B cell (primary cell): Measurements from ENCODE around the gene PPP2R2C. TPM values are rescaled to one million over a fixed set of nuclear protein-coding genes. Genes with fewer than 3 reads are reported as not detected.

Source experiments
- ATAC-seq: fragments of 200-7000 bp; cut with Tn5 transposase; one replicate; pipeline ENCODE4 v1.10.0; 2021; ENCODE audit warnings: low read depth, mild to moderate bottlenecking, moderate number of reproducible peaks, moderate library complexity
- CTCF ChIA-PET: fragments of 350-600 bp; sonication (Branson Sonifier 250); formaldehyde crosslinking; loops from one replicate; lab custom pipeline; 2021; ENCODE audit warnings: antibody characterized with exemption, inconsistent platforms; lab: Charles Lee
- POLR2A ChIA-PET: fragments of 350-600 bp; sonication (Branson Sonifier 250); formaldehyde crosslinking; loops from one replicate; lab custom pipeline; 2021; ENCODE audit warnings: antibody characterized with exemption; lab: Charles Lee
- DNase-seq: peaks from one replicate; pipeline ENCODE4 v3.0.0; 2013
- H2AFZ ChIP-seq: 2 replicates; pipeline ENCODE4 v1.6.1; 2012; ENCODE audit warnings: mild to moderate bottlenecking, low read depth, low read length; ENCODE audit not compliant: insufficient read depth, poor library complexity, severe bottlenecking
- H3K27ac ChIP-seq, 2 donors: 1 replicate in 1 of 2; 2 replicates in 1 of 2; pipeline ENCODE4 v1.5.1; 2012 to 2013; ENCODE audit warnings: low read length in 2 of 2, mild to moderate bottlenecking in 2 of 2, moderate library complexity in 1 of 2
- H3K27me3 ChIP-seq, 4 experiments: fragments of 200-600 bp in 1 of 4; sonication (generic) in 1 of 4; replicated peaks in 1 of 4; 1 replicate in 2 of 4; 2 replicates in 2 of 4; pipeline versions ENCODE4 v1.6.1 to v1.7.0; 2013 to 2016; ENCODE audit warnings: low read length in 3 of 4, mild to moderate bottlenecking in 2 of 4, mixed read lengths in 1 of 4, moderate library complexity in 1 of 4; ENCODE audit not compliant: insufficient read depth in 4 of 4, control insufficient read depth in 3 of 4; ENCODE audit errors: control extremely low read depth in 1 of 4
- H3K36me3 ChIP-seq, 2 experiments: replicated peaks in 1 of 2; 1 replicate in 1 of 2; 2 replicates in 1 of 2; pipeline versions ENCODE4 v1.6.1 to v1.7.1; 2013; ENCODE audit warnings: low read length in 1 of 2; ENCODE audit not compliant: insufficient read depth in 2 of 2, control insufficient read depth in 1 of 2; ENCODE audit errors: control extremely low read depth in 1 of 2, extremely low read depth in 1 of 2
- H3K4me1 ChIP-seq, 2 donors: fragments of 200-600 bp in 1 of 2; sonication (generic) in 1 of 2; 1 replicate in 1 of 2; 2 replicates in 1 of 2; pipeline versions ENCODE4 v1.5.1 to v1.6.1; 2013 to 2017; ENCODE audit warnings: low read length in 2 of 2; ENCODE audit not compliant: control insufficient read depth in 2 of 2, insufficient read depth in 2 of 2
- H3K4me2 ChIP-seq: replicated peaks from 2 replicates; pipeline ENCODE3; 2012; ENCODE audit warnings: mild to moderate bottlenecking, low read depth, low read length; ENCODE audit not compliant: poor library complexity, severe bottlenecking
- H3K4me3 ChIP-seq, 5 experiments: fragments of 200-600 bp in 1 of 5; sonication (generic) in 1 of 5; 1 replicate in 3 of 5; 2 replicates in 2 of 5; pipeline versions ENCODE4 v1.5.1 to v1.7.0; 2011 to 2016; ENCODE audit warnings: low read length in 4 of 5, mild to moderate bottlenecking in 4 of 5, low read depth in 2 of 5, control low read depth in 1 of 5, moderate library complexity in 1 of 5; ENCODE audit not compliant: insufficient read depth in 1 of 5; ENCODE audit errors: control extremely low read depth in 1 of 5, extremely low read depth in 1 of 5
- H3K79me2 ChIP-seq: fragments of 200-600 bp; sonication (generic); one replicate; pipeline ENCODE4 v1.6.0; 2016; ENCODE audit warnings: low read length; ENCODE audit not compliant: control insufficient read depth, insufficient read depth
- H3K9ac ChIP-seq: fragments of 200-600 bp; sonication (generic); 2 replicates; pipeline ENCODE4 v1.6.1; 2017; ENCODE audit warnings: mild to moderate bottlenecking, low read length, moderate library complexity
- H3K9me3 ChIP-seq, 3 donors: one replicate each; pipeline versions ENCODE4 v1.6.1 to v1.7.1; 2013; ENCODE audit warnings: low read length in 2 of 3; ENCODE audit not compliant: control insufficient read depth in 2 of 3, insufficient read depth in 1 of 3; ENCODE audit errors: control extremely low read depth in 1 of 3
- H4K20me1 ChIP-seq: 2 replicates; pipeline ENCODE4 v1.6.0; 2012; ENCODE audit warnings: mild to moderate bottlenecking, low read length; ENCODE audit not compliant: insufficient read depth, control insufficient read depth, poor library complexity, severe bottlenecking
- H3K27ac Mint-ChIP-seq: one replicate; pipeline ENCODE4 v1.8.0; 2021; ENCODE audit warnings: mixed read lengths
- H3K27me3 Mint-ChIP-seq: one replicate; pipeline ENCODE4 v1.8.0; 2021; ENCODE audit warnings: mixed read lengths
- H3K4me1 Mint-ChIP-seq: one replicate; pipeline ENCODE4 v1.8.0; 2021; ENCODE audit warnings: mixed read lengths
- H3K4me3 Mint-ChIP-seq: one replicate; pipeline ENCODE4 v1.8.0; 2021; ENCODE audit warnings: mixed read lengths
- H3K9me3 Mint-ChIP-seq: one replicate; pipeline ENCODE4 v1.8.0; 2022; ENCODE audit warnings: mixed read lengths; ENCODE audit not compliant: insufficient read depth
- CTCF ChIP-seq: fragments of 200-600 bp; IDR thresholded peaks from one replicate; pipeline ENCODE4 v1.8.0; 2022; ENCODE audit warnings: antibody characterized with exemption, mild to moderate bottlenecking
- EZH2 ChIP-seq: IDR thresholded peaks from 2 replicates; pipeline ENCODE4 v1.6.1; 2012; ENCODE audit warnings: borderline replicate concordance, low read depth, mild to moderate bottlenecking, moderate library complexity, low read length; ENCODE audit not compliant: insufficient read depth, poor library complexity, severe bottlenecking
- WGBS: methylation state at CpG from one replicate; pipeline ENCODE4 v1.1.5; 2013; ENCODE audit warnings: missing lambda C conversion rate; ENCODE audit not compliant: insufficient coverage; 5-methylcytosine and 5-hydroxymethylcytosine counted together
- intact Hi-C: fragments of 100-400 bp; cut with micrococcal nuclease; formaldehyde crosslinking; loops from one replicate; pipeline ENCODE4 v1.10.0; 2022
- polyA plus RNA-seq: library from polyadenylated mRNA; depleted of rRNA; stranded (reverse); fragments of >200 nt; gene quantifications from 2 replicates; pipeline ENCODE4 v1.2.3, GENCODE V29; 2012
- total RNA-seq, 2 donors: library from RNA; stranded (reverse); fragments of 120-200 nt in 1 of 2; gene quantifications; 1 replicate in 1 of 2; 2 replicates in 1 of 2; pipeline versions ENCODE4 v1.2.3 to v1.2.4, GENCODE V29; 2013 to 2022

Gene PPP2R2C
- total and polyA plus RNA-seq, 2 donors (not counting 1 experiment from before 2014, with no cell fraction given), result not detected

- Histone ChIP-seq H3K4me3 (no peak overlapping the region), H3K79me2 (no peaks in the 10 kb centered on the region), H3K4me2 (no peak overlapping the region), H3K9ac (no peak overlapping the region), H3K36me3 (no peaks in the 10 kb centered on the region), H3K27ac (no peak overlapping the region), H3K4me1 (no peaks in the 10 kb centered on the region), H4K20me1 (no peaks in the 10 kb centered on the region), H2AFZ (no peak overlapping the region), H3K9me3 (no peaks in the 10 kb centered on the region), H3K27me3 (no peaks in the 10 kb centered on the region)
- intact Hi-C loops, result no loop called here
- POLR2A ChIA-PET, result no interaction called here
- H3K9me3 Mint-ChIP-seq, result no peaks in the 10 kb centered on the region
- 95% methylated on average over 14 of the region's 16 CpGs for WGBS
- CTCF ChIA-PET, result no interaction called here
- DNase-seq (no peak), ATAC-seq (no peak)
- no peaks in the 10 kb centered on the region for H3K27me3 Mint-ChIP-seq
- TF ChIP-seq EZH2, result no peak
- TF ChIP-seq CTCF, result no peak
- no peak overlapping the region for H3K4me3 Mint-ChIP-seq
- H3K27ac Mint-ChIP-seq, result no peak overlapping the region
- no peaks in the 10 kb centered on the region for H3K4me1 Mint-ChIP-seq
Measured at GRCh38 chr4:6287017-6287788, 185.2 kb downstream of the PPP2R2C start.

GRCh38 chr4:6283282-6283681 is 189.1 kb downstream of the PPP2R2C start:
- no peak overlapping the region for H2AFZ ChIP-seq
- ChIA-PET POLR2A (no interaction called here), CTCF (no interaction called here)
- no peaks in the 10 kb centered on the region for H3K27me3 Mint-ChIP-seq
- ATAC-seq (no peak), DNase-seq (no peak)
- H3K36me3 ChIP-seq, result no peaks in the 10 kb centered on the region
- no peaks in the 10 kb centered on the region for H3K27me3 ChIP-seq
- H3K27ac Mint-ChIP-seq, result no peak overlapping the region
- H3K79me2 ChIP-seq, result no peaks in the 10 kb centered on the region
- no peak overlapping the region for H3K4me2 ChIP-seq
- H3K9me3 Mint-ChIP-seq, result no peaks in the 10 kb centered on the region
- no peak overlapping the region for H3K27ac ChIP-seq
- H3K9me3 ChIP-seq, result no peaks in the 10 kb centered on the region
- no peak overlapping the region for H3K4me3 Mint-ChIP-seq
- WGBS, result 90% methylated on average over 4 of the region's 4 CpGs
- peaks cover 0 to 9% of the 10 kb centered on the region in 2 donors for H3K4me1 ChIP-seq
- H3K9ac ChIP-seq, result no peak overlapping the region
- no peak overlapping the region for H3K4me3 ChIP-seq
- intact Hi-C loops, result no loop called here
- TF ChIP-seq EZH2 (no peak), CTCF (no peak)
- H3K4me1 Mint-ChIP-seq, result peaks cover 3% of the 10 kb centered on the region
- H4K20me1 ChIP-seq, result no peaks in the 10 kb centered on the region
